Stimulated activated CD4-positive, alpha-beta T cell treated with anti-CD3 and anti-CD28 coated beads, Interleukin-12 subunit alpha, Interleukin-12 subunit beta, amount 100 ng/mL, for 4 hours (primary cell): Measurements from ENCODE around the gene CEP85L.

Source experiments
- DNase-seq: peaks from one replicate; pipeline ENCODE4 v3.0.0-alpha.2; 2020

The CEP85L gene

GRCh38 chr6:118618676-118619377, 32.6 kb downstream of the CEP85L start:
- peak; percentile 64 for DNase-seq

- DNase-seq: no peak
Measured at GRCh38 chr6:118617417-118617816, 34.0 kb downstream of the CEP85L start.

- no peak for DNase-seq
Measured at GRCh38 chr6:118611334-118611733, 40.1 kb downstream of the CEP85L start.

- DNase-seq: no peak
Measured at GRCh38 chr6:118606858-118607257, 44.5 kb downstream of the CEP85L start.

- DNase-seq: no peak
Measured at GRCh38 chr6:118606268-118606667, 45.1 kb downstream of the CEP85L start.

- DNase-seq: no peak
Measured at GRCh38 chr6:118603372-118603771, 48.0 kb downstream of the CEP85L start.

- DNase-seq: no peak
Measured at GRCh38 chr6:118602300-118602699, 49.1 kb downstream of the CEP85L start.

GRCh38 chr6:118598324-118598723, 53.1 kb downstream of the CEP85L start:
- DNase-seq: no peak

GRCh38 chr6:118597636-118598035, 53.8 kb downstream of the CEP85L start:
- no peak for DNase-seq

GRCh38 chr6:118596774-118597320, 54.5 kb downstream of the CEP85L start:
- DNase-seq: peak; percentile 12

GRCh38 chr6:118594877-118595276, 56.5 kb downstream of the CEP85L start:
- no peak for DNase-seq

- no peak for DNase-seq
Measured at GRCh38 chr6:118591897-118592296, 59.5 kb downstream of the CEP85L start.

- DNase-seq: no peak
Measured at GRCh38 chr6:118589649-118590365, 61.6 kb downstream of the CEP85L start.

GRCh38 chr6:118589186-118589585, 62.2 kb downstream of the CEP85L start:
- no peak for DNase-seq

GRCh38 chr6:118588626-118589025, 62.8 kb downstream of the CEP85L start:
- DNase-seq: no peak

GRCh38 chr6:118586746-118587485, 64.5 kb downstream of the CEP85L start:
- DNase-seq: no peak

- DNase-seq: no peak
Measured at GRCh38 chr6:118584911-118585310, 66.5 kb downstream of the CEP85L start.

- DNase-seq: no peak
Measured at GRCh38 chr6:118581489-118581959, 69.9 kb downstream of the CEP85L start.

GRCh38 chr6:118580585-118581419, 70.6 kb downstream of the CEP85L start:
- DNase-seq: no peak

GRCh38 chr6:118579786-118580185, 71.6 kb downstream of the CEP85L start:
- DNase-seq: no peak

GRCh38 chr6:118578617-118579016, 72.8 kb downstream of the CEP85L start:
- DNase-seq: no peak

- DNase-seq: no peak
Measured at GRCh38 chr6:118577972-118578371, 73.4 kb downstream of the CEP85L start.
